ENCODE results near the gene SLC39A11. TPM values are rescaled to one million over a fixed set of nuclear protein-coding genes. Genes with fewer than 3 reads are reported as not detected.

The SLC39A11 gene
- total RNA-seq, 1 experiment from 2014 or later, result 46.4 TPM

DNA sequence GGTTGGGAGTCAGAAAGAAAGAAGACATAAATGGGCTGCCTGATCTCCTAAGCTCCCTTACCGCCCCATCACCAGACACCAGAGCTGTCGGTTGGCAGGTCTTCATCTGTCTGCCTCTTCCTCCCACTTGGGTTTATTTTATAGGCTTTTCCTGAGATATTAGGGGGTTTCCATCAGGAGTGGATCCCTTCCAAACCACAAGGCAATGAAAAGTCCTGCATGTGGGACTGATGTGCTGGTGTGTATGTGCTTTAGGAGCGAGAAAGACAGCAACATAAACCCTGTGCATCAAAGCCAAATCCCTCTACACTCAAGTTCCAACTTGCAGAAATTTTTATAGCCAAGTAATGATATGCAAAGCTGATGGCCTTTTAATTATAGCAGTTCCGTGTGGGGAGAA lies 389.5 kb downstream of the SLC39A11 start:
- no peak overlapping the region for H3K4me3 ChIP-seq (replicated peaks in 1 of 2; ENCODE audit: low read depth in 1 of 2, low read length in 2 of 2)
- peak overlapping the region; percentile 59 for H3K4me2 ChIP-seq (ENCODE audit: low read length)
- H4K20me1 ChIP-seq (ENCODE audit: insufficient read depth), result no peaks in the 10 kb centered on the region
- DNase-seq (ENCODE audit: low read depth, low spot score) (no peak), ATAC-seq (peak; percentile 5; the same call in 1 of the 2 replicates)
- no peaks in the 10 kb centered on the region for H3K79me2 ChIP-seq (ENCODE audit: insufficient read depth, low read length)
- peak overlapping the region; percentile 3; the same call in 1 of the 2 replicates for H3K27ac ChIP-seq (ENCODE audit: low read depth, low read length)
- H2AFZ ChIP-seq (ENCODE audit: low read depth, low read length, poor library complexity, severe bottlenecking), result no peak overlapping the region
- RAD21 ChIA-PET (ENCODE audit: low non-redundant PET in 1 of 2, low total read pairs in 2 of 2, uncharacterized antibody in 2 of 2, unreplicated experiment in 2 of 2), result no interaction called here
- H3K27me3 ChIP-seq (ENCODE audit: insufficient read depth, low read length), result no peaks in the 10 kb centered on the region
- CTCF ChIA-PET, result interaction anchor here (1.0 to 1.9 kb wide), 2 partner anchors 14 to 146 kb away, joined by 3 to 8 read pairs; no protein-coding TSS in a partner anchor
- no peaks in the 10 kb centered on the region; a peak in 1 of 4 replicates for H3K36me3 ChIP-seq (ENCODE audit: control insufficient read depth in 1 of 2, insufficient read depth in 2 of 2, low read length in 2 of 2)
- intact Hi-C loops (cut with micrococcal nuclease), result no loop called here
- POLR2A ChIA-PET, result interaction anchor here (0.7 to 1.2 kb wide), 2 partner anchors 110 to 115 kb away, joined by 3 read pairs; no protein-coding TSS in a partner anchor
- no peak overlapping the region for H3K9ac ChIP-seq (ENCODE audit: low read length)
- TF ChIP-seq CTCF (IDR thresholded peaks at IDR 0.05 in 2 of 3, conservative IDR thresholded peaks at IDR 0.05 in 1 of 3; ENCODE audit: borderline replicate concordance in 1 of 3, insufficient read depth in 1 of 3, low read depth in 2 of 3, low read length in 2 of 3), result no peak
- TF ChIP-seq FOSL1 (IDR thresholded peaks at IDR 0.05; ENCODE audit: low read depth), result no peak
- no peak for TF ChIP-seq ZNF274 (IDR thresholded peaks at IDR 0.05; ENCODE audit: low read depth, low read length)
- BruUV-seq (replicated peaks), result no TSS peak
- no peaks in the 10 kb centered on the region for H3K9me2 ChIP-seq (ENCODE audit: insufficient read depth)
- peaks cover 19 to 46% of the 10 kb centered on the region in 2 experiments for H3K4me1 ChIP-seq (ENCODE audit: control insufficient read depth in 1 of 2, insufficient read depth in 2 of 2, low read length in 2 of 2)
- peaks cover 0 to 10% of the 10 kb centered on the region in 2 experiments; a peak in 1 of 4 replicates for H3K9me3 ChIP-seq (ENCODE audit: control insufficient read depth in 1 of 2, insufficient read depth in 1 of 2, low read depth in 1 of 2, low read length in 2 of 2)

DNA sequence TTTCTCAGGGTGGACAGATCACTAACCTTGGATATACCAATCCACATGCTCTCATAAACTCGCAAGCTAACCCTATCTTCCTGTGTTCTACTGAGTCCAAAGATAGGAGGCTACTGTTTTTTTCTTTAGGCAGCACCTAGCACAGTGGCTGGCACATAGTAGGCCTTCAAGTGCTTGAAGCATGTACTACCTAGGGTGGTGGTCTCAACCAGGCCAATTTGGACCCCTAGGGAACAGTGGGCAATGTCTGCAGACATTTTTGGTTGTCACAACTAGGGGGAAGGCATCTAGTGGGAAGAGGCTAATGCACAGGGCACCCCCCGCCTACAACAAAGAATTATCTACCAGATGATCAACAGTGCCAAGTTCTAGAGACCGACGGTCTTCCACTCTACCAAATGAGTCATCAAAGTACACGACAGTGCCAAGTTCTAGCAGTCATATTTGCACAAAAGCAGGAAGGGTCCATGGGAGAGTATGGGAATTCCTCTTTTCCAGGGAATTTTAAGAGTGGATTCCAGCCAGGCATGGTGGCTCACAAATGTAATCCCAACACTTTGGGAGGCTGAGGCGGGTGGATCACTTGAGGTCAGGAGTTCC lies 390.3 kb downstream of the SLC39A11 start:
- BruUV-seq (replicated peaks), result no TSS peak
- intact Hi-C loops (cut with micrococcal nuclease), result no loop called here
- no peak overlapping the region for H2AFZ ChIP-seq (ENCODE audit: low read depth, low read length, poor library complexity, severe bottlenecking)
- peak overlapping the region; percentile 59 for H3K4me2 ChIP-seq (ENCODE audit: low read length)
- RAD21 ChIA-PET (ENCODE audit: low non-redundant PET in 1 of 2, low total read pairs in 2 of 2, uncharacterized antibody in 2 of 2, unreplicated experiment in 2 of 2), result interaction anchor here in 1 of 2 experiments (1.2 kb wide), 1 partner anchor 114 kb away, joined by 3 read pairs; no protein-coding TSS in a partner anchor
- peak overlapping the region in 1 of 2 experiments; percentile 11; a peak in 2 of 4 replicates for H3K4me3 ChIP-seq (replicated peaks in 1 of 2; ENCODE audit: low read depth in 1 of 2, low read length in 2 of 2)
- no peaks in the 10 kb centered on the region for H3K79me2 ChIP-seq (ENCODE audit: insufficient read depth, low read length)
- POLR2A ChIA-PET, result interaction anchor here (0.7 to 1.2 kb wide), 3 partner anchors 109 to 121 kb away, joined by 3 to 5 read pairs (median 4); no protein-coding TSS in a partner anchor
- H3K27me3 ChIP-seq (ENCODE audit: insufficient read depth, low read length), result no peaks in the 10 kb centered on the region
- H3K9ac ChIP-seq (ENCODE audit: low read length), result no peak overlapping the region
- ATAC-seq (peak; percentile 89), DNase-seq (ENCODE audit: low read depth, low spot score) (peak; percentile 80)
- peaks cover 21 to 53% of the 10 kb centered on the region in 2 experiments for H3K4me1 ChIP-seq (ENCODE audit: control insufficient read depth in 1 of 2, insufficient read depth in 2 of 2, low read length in 2 of 2)
- peaks cover 0 to 10% of the 10 kb centered on the region in 2 experiments; a peak in 1 of 4 replicates for H3K9me3 ChIP-seq (ENCODE audit: control insufficient read depth in 1 of 2, insufficient read depth in 1 of 2, low read depth in 1 of 2, low read length in 2 of 2)
- CTCF ChIA-PET, result interaction anchor here (1.0 to 1.9 kb wide), 2 partner anchors 15 to 145 kb away, joined by 3 to 8 read pairs; no protein-coding TSS in a partner anchor
- H3K27ac ChIP-seq (ENCODE audit: low read depth, low read length), result peak overlapping the region; percentile 3; the same call in 1 of the 2 replicates
- no peaks in the 10 kb centered on the region for H3K9me2 ChIP-seq (ENCODE audit: insufficient read depth)
- no peaks in the 10 kb centered on the region for H4K20me1 ChIP-seq (ENCODE audit: insufficient read depth)
- no peaks in the 10 kb centered on the region; a peak in 1 of 4 replicates for H3K36me3 ChIP-seq (ENCODE audit: control insufficient read depth in 1 of 2, insufficient read depth in 2 of 2, low read length in 2 of 2)
- TF ChIP-seq CBX3 (IDR thresholded peaks at IDR 0.05; ENCODE audit: low read depth) (peak; percentile 96), POLR2AphosphoS5 (IDR thresholded peaks at IDR 0.05; ENCODE audit: low read depth, low read length) (peak; percentile 45; the same call in 1 of the 2 replicates), EZH2phosphoT487 (IDR thresholded peaks at IDR 0.05; ENCODE audit: borderline replicate concordance) (no peak), SP1 (IDR thresholded peaks at IDR 0.05; ENCODE audit: low read depth) (peak; percentile 79), ATF3 (IDR thresholded peaks at IDR 0.05) (no peak), CEBPB (IDR thresholded peaks at IDR 0.05; ENCODE audit: low read depth) (no peak), REST (IDR thresholded peaks at IDR 0.05; ENCODE audit: low read depth) (no peak), EGR1 (IDR thresholded peaks at IDR 0.05; ENCODE audit: low read depth) (no peak), EZH2 (IDR thresholded peaks at IDR 0.05) (no peak)
- TF ChIP-seq, protein P1, sequence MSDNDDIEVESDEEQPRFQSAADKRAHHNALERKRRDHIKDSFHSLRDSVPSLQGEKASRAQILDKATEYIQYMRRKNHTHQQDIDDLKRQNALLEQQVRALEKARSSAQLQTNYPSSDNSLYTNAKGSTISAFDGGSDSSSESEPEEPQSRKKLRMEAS (IDR thresholded peaks at IDR 0.05), result peak; percentile 28; the same call in 1 of the 2 replicates
